ENCODE data around the gene VSTM4.

DNA sequence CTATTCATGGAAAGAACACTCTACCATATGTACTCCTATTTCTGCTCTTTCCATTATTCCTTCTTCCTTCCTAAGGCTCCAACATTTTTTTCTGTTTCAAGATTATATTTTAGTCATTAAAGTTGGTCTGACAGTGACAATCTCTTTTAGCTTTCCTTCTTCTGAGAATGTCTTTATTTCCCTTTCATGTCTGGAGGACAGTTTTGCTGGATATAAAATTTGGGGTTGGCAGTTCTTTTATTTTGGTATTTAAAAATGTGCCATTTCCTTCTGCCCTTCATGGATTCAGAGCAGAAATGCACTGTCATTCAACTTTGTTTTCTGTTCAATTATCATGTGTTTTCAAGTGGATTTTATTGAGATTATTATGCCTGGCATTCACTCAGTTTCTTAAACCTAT is 53.1 kb downstream of the VSTM4 start:
- TF ChIP-seq, protein P1, sequence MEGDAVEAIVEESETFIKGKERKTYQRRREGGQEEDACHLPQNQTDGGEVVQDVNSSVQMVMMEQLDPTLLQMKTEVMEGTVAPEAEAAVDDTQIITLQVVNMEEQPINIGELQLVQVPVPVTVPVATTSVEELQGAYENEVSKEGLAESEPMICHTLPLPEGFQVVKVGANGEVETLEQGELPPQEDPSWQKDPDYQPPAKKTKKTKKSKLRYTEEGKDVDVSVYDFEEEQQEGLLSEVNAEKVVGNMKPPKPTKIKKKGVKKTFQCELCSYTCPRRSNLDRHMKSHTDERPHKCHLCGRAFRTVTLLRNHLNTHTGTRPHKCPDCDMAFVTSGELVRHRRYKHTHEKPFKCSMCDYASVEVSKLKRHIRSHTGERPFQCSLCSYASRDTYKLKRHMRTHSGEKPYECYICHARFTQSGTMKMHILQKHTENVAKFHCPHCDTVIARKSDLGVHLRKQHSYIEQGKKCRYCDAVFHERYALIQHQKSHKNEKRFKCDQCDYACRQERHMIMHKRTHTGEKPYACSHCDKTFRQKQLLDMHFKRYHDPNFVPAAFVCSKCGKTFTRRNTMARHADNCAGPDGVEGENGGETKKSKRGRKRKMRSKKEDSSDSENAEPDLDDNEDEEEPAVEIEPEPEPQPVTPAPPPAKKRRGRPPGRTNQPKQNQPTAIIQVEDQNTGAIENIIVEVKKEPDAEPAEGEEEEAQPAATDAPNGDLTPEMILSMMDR (IDR thresholded peaks at IDR 0.05): no peak
- TF ChIP-seq, protein P2, sequence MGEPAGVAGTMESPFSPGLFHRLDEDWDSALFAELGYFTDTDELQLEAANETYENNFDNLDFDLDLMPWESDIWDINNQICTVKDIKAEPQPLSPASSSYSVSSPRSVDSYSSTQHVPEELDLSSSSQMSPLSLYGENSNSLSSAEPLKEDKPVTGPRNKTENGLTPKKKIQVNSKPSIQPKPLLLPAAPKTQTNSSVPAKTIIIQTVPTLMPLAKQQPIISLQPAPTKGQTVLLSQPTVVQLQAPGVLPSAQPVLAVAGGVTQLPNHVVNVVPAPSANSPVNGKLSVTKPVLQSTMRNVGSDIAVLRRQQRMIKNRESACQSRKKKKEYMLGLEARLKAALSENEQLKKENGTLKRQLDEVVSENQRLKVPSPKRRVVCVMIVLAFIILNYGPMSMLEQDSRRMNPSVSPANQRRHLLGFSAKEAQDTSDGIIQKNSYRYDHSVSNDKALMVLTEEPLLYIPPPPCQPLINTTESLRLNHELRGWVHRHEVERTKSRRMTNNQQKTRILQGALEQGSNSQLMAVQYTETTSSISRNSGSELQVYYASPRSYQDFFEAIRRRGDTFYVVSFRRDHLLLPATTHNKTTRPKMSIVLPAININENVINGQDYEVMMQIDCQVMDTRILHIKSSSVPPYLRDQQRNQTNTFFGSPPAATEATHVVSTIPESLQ (CRISPR knock-in tag; IDR thresholded peaks at IDR 0.05): no peak
- TF ChIP-seq ZNF396 (CRISPR knock-in tag; IDR thresholded peaks at IDR 0.05; ENCODE audit: borderline replicate concordance) (no peak), RELA (CRISPR knock-in tag; IDR thresholded peaks at IDR 0.05; ENCODE audit: borderline replicate concordance) (no peak), JUN (CRISPR knock-in tag; IDR thresholded peaks at IDR 0.05) (no peak)
- TF ChIP-seq, protein P3, sequence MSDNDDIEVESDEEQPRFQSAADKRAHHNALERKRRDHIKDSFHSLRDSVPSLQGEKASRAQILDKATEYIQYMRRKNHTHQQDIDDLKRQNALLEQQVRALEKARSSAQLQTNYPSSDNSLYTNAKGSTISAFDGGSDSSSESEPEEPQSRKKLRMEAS (CRISPR knock-in tag; IDR thresholded peaks at IDR 0.05): no peak

All from WTC11 (cell line).